ENCODE data around the gene TANGO2.

DNA sequence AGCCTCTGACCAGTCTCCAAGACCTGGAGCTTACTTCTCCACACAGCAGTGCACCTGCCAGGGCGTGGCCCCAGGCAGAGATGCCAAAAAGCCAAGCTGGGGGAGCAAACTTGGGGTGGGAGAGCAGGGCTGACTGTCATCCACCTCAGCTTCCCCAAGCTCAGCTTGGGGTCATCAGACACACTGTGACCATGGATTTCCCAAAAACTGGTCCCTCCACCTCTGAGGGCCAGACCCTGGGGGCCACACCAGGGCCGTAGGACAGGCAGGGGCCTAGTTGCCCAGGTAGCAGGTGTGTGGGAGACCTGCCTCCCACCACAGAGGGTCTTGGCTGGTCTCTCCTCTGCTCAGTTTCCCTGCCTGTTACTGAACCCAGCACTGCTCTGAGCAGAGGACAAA, 34.9 kb upstream of the TANGO2 start:
- TF ChIP-seq, protein P1, sequence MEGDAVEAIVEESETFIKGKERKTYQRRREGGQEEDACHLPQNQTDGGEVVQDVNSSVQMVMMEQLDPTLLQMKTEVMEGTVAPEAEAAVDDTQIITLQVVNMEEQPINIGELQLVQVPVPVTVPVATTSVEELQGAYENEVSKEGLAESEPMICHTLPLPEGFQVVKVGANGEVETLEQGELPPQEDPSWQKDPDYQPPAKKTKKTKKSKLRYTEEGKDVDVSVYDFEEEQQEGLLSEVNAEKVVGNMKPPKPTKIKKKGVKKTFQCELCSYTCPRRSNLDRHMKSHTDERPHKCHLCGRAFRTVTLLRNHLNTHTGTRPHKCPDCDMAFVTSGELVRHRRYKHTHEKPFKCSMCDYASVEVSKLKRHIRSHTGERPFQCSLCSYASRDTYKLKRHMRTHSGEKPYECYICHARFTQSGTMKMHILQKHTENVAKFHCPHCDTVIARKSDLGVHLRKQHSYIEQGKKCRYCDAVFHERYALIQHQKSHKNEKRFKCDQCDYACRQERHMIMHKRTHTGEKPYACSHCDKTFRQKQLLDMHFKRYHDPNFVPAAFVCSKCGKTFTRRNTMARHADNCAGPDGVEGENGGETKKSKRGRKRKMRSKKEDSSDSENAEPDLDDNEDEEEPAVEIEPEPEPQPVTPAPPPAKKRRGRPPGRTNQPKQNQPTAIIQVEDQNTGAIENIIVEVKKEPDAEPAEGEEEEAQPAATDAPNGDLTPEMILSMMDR (IDR thresholded peaks at IDR 0.05), result no peak
- TF ChIP-seq EZH2 (IDR thresholded peaks at IDR 0.05; ENCODE audit: borderline replicate concordance, insufficient read depth, low read depth, low read length, poor library complexity, severe bottlenecking), result no peak

Data from B cell (primary cell).